ENCODE results near the gene OTULINL. TPM values are rescaled to one million over a fixed set of nuclear protein-coding genes. Genes with fewer than 3 reads are reported as not detected.

The OTULINL gene
- total RNA-seq, 4 donors from 2014 or later: 3.8 to 12.3 (median 4.6) TPM

DNA sequence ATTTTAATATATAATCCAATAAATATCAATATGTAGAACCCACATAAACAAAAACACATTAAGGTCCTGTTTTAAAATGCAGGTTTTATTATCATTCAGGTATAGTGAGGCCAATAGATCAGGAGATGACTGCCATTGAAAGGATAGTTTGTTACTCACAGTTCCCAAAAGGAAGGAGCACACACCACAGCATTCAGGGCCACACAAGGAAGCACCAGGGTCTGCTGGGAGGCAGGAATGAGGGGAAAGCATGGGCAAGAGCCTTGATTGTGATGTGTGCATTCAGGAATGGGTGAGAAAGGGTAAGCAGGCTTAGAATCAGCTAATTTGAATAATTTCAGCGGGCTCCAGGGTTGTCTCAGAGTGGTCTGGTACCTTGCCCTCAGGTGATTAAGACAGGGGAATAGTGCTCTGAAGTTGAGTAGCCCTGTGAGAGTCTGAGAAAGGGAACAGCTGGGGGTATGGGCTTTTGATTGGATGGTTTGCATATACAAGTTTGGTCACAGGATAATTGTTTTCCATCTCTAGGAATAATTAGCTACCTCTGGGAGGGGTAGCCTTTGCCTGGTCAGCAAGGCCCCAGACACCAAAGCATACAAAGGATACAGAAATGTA lies 63.1 kb downstream of the OTULINL start:
- no peak overlapping the region for H3K27ac ChIP-seq
- peaks cover 0 to 5% of the 10 kb centered on the region in 2 donors for H3K27me3 ChIP-seq
- H3K4me1 ChIP-seq: peaks cover 0 to 4% (median 0%) of the 10 kb centered on the region in 4 donors
- H3K9me3 ChIP-seq: no peaks in the 10 kb centered on the region
- H3K36me3 ChIP-seq: no peaks in the 10 kb centered on the region
- H3K4me3 ChIP-seq: no peak overlapping the region
- no peak for TF ChIP-seq EP300 (IDR thresholded peaks at IDR 0.05)
- TF ChIP-seq POLR2A (IDR thresholded peaks at IDR 0.05): no peak
- TF ChIP-seq, protein P1, sequence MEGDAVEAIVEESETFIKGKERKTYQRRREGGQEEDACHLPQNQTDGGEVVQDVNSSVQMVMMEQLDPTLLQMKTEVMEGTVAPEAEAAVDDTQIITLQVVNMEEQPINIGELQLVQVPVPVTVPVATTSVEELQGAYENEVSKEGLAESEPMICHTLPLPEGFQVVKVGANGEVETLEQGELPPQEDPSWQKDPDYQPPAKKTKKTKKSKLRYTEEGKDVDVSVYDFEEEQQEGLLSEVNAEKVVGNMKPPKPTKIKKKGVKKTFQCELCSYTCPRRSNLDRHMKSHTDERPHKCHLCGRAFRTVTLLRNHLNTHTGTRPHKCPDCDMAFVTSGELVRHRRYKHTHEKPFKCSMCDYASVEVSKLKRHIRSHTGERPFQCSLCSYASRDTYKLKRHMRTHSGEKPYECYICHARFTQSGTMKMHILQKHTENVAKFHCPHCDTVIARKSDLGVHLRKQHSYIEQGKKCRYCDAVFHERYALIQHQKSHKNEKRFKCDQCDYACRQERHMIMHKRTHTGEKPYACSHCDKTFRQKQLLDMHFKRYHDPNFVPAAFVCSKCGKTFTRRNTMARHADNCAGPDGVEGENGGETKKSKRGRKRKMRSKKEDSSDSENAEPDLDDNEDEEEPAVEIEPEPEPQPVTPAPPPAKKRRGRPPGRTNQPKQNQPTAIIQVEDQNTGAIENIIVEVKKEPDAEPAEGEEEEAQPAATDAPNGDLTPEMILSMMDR (IDR thresholded peaks at IDR 0.05): no peak
- 80 to 83% methylated on average over 1 of the region's 1 CpG for WGBS, 2 donors
- no peak for DNase-seq (ENCODE audit: low spot score in 2 of 2)

DNA sequence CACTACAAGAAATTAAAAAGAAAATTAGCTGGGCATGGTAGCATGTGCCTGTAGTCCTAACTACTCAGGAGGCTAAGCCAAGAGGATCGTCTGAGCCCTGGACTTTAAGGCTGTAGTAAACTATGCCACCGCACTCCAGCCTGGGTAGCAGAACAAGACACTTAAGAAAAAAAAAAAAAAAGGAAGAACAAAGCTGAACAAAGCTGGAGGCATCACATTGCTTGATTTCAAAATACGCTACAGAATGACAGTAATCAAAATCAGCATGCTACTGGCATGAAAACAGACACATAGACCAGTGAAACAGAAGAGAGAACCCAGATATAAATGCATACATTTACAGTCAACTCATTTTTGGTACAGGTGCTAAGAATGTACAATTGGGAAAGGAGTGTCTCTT lies 68.5 kb downstream of the OTULINL start:
- peaks cover 0 to 4% (median 0%) of the 10 kb centered on the region in 4 donors for H3K4me1 ChIP-seq
- H3K27me3 ChIP-seq: peaks cover 0 to 5% of the 10 kb centered on the region in 2 donors
- H3K36me3 ChIP-seq: no peaks in the 10 kb centered on the region
- no peak for DNase-seq (ENCODE audit: low spot score in 2 of 2)
- TF ChIP-seq, protein P1 (IDR thresholded peaks at IDR 0.05): no peak
- TF ChIP-seq EP300 (IDR thresholded peaks at IDR 0.05) (no peak), POLR2A (IDR thresholded peaks at IDR 0.05) (no peak)
- H3K9me3 ChIP-seq: no peaks in the 10 kb centered on the region
- 76 to 91% methylated on average over 3 of the region's 3 CpGs for WGBS, 2 donors
- H3K27ac ChIP-seq: no peak overlapping the region
- no peak overlapping the region for H3K4me3 ChIP-seq

DNA sequence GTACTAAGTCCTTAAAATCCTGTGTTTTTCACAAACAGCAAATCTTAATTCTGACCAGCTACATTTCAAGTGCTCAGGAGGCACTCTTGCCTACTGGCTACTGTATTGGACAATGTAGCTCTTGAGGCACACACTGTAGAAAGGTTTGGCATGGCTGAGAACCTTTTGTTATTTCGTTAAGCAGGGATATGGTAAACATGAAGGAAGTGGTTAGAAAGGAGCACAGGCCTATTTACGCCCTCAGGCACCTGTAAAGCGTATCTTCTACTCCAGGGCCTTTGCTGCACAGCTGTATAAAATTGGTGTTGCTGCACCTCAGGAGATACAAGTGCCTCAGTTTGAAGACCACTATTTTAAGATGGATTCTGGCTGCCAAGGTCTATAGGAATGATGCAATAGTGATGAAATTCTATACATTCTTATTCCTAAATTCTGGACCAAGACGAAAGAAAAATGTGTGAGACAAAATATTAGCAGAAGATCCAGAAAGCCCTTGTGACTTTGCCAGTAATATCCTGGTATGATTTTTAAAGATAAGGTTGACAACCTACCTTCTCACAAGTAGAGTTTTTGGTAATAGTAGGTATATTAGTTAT lies 73.7 kb downstream of the OTULINL start:
- WGBS, 2 donors: 56 to 57% methylated on average over 4 of the region's 4 CpGs
- Histone ChIP-seq H3K4me1 (no peaks in the 10 kb centered on the region), H3K27ac (no peak overlapping the region), H3K4me3 (no peak overlapping the region), H3K9me3 (no peaks in the 10 kb centered on the region), H3K36me3 (no peaks in the 10 kb centered on the region), H3K27me3 (no peaks in the 10 kb centered on the region)
- TF ChIP-seq, protein P1 (IDR thresholded peaks at IDR 0.05): no peak
- TF ChIP-seq POLR2A (IDR thresholded peaks at IDR 0.05) (no peak), EP300 (IDR thresholded peaks at IDR 0.05) (no peak)
- no peak for DNase-seq (ENCODE audit: low spot score in 2 of 2)

DNA sequence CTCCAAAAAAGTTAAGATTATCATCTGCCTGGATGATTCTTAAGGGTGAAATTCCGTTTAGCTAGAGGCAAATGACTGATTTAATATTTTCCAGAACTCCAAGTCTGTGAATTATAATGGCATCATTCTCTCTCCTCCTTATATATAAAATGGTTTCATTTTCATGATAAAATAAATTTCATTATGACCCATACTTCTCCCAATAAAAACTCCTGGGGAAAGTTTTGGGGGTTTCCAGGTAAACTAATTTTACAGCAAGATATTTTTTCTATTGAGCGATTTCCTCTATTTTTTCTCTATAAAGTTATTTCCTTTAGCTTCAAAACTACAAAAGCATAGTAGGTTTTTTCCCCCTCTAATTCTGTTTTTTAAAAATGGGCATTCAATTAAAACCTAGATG lies 75.3 kb downstream of the OTULINL start:
- no peak for DNase-seq (ENCODE audit: low spot score in 2 of 2)
- Histone ChIP-seq H3K4me3 (no peak overlapping the region), H3K27ac (no peak overlapping the region), H3K27me3 (no peaks in the 10 kb centered on the region), H3K4me1 (no peaks in the 10 kb centered on the region), H3K9me3 (no peaks in the 10 kb centered on the region), H3K36me3 (no peaks in the 10 kb centered on the region)
- TF ChIP-seq POLR2A (IDR thresholded peaks at IDR 0.05) (no peak), EP300 (IDR thresholded peaks at IDR 0.05) (no peak)
- TF ChIP-seq, protein P1 (IDR thresholded peaks at IDR 0.05): no peak
- 45 to 46% methylated on average over 2 of the region's 2 CpGs for WGBS, 2 donors

DNA sequence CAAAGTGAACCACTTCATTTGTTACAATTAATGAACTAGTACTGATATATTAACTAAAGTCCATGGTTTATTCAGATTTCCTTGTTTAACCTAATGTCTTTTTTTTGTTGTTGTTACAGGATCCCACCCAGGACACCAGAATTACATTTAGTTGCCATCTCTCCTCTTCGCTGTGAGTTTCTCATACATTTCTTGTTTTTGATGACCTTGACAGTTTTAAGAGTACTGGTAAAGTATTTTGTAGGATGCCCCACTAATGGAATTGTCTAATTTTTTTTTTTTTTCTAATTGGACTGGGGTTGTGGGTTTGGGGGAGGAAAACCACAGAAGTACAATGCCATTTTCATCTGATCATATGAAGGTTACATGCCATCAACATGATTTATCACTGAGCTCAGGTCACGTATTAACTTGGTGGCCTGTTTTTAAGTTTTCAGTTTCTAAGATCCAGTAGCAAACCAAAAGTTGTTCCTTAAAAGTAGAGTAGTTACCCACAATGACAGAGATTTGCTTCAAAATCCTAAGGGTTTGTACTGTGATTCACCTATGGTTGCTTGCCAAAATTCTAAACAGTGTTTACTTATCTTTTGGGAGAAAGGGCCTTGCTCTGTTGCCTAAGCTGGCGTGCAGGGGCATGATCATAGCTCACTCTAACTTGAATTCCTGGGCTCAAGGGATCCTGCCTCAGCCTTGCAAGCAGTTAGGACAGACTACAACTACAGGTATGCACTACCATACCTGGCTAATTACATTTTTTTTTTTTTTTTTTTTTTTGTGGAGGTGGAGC lies 78.4 kb downstream of the OTULINL start:
- no peak for TF ChIP-seq EP300 (IDR thresholded peaks at IDR 0.05)
- TF ChIP-seq, protein P1 (IDR thresholded peaks at IDR 0.05): no peak
- TF ChIP-seq POLR2A (IDR thresholded peaks at IDR 0.05): no peak
- no peak for DNase-seq (ENCODE audit: low spot score in 2 of 2)
- Histone ChIP-seq H3K27ac (no peak overlapping the region), H3K4me3 (no peak overlapping the region), H3K4me1 (peaks cover 3 to 10% (median 7%) of the 10 kb centered on the region in 4 donors), H3K27me3 (no peaks in the 10 kb centered on the region), H3K9me3 (no peaks in the 10 kb centered on the region), H3K36me3 (no peaks in the 10 kb centered on the region)
- WGBS, 2 donors: 95 to 96% methylated on average over 3 of the region's 3 CpGs
